HL-60/S4 treated with retinoic acid at 250 ng/mL for 4 days and 3 days (cell line): ENCODE results near the gene SCEL.

Experiments used
- in situ Hi-C: fragments of 300-500 bp; cut with MboI; formaldehyde crosslinking; loops from 2 replicates; pipeline ENCODE4 v1.7.0; 2022; ENCODE audit warnings: low sequenced_read_pairs

SCEL gene

DNA sequence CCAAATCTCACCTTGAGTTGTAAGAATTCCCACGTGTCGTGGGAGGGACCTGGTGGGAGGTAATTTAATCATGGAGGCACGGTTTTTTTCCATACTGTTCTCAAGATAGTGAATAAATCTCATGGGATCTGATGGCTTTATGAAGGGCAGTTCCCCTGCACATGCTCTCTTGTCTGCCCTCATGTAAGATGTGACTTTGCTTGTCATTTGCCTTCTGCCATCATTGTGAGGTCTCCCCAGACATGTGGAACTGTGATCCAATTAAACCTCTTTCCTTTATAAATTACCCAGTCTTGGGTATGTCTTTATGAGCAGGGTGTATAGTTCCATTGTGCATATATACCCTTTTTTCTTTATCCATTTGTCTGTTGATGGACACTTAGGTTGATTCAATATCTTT is 13.1 kb downstream of the SCEL start:
- in situ Hi-C loops = no loop called here

GRCh38 chr13:77554069-77554468 is 18.6 kb downstream of the SCEL start:
- in situ Hi-C loops = no loop called here

DNA sequence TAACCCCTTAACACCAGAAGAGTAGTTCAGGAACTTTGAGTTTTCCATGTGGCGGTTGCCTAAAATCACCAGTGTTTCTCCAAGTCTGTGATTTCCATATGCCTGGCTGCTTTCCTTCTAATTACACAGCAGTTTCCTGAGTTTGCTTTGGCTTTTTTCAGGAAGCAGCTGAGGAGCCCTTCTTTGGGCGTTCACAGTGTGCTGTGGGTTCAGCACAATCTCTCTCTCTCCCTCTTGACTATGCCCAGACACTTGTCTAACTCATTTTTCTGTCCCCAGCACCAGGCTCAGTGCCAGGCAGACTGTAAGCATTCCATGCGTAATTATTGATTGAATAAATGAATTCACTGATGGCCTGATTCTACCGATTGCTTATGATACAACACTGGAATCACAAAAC is 19.7 kb downstream of the SCEL start:
- in situ Hi-C loops = no loop called here

DNA sequence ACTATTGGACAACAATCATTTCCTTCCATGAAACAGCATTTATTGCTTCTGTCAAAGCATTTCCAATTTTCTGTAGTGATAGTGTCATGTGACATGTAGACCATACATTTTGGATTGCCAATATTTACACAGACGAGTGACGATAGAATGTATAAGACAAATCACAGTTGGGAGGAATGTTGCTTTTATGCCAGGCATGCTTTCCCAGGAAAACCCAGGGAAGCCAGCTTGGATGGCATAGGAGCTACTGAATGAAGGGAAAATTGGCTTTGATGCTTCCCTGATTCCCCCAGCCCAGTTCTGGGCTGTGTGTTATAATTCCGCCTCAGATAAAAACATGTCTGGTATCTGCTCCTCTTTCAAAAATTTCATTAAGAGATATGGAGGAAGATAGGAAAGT is 22.5 kb downstream of the SCEL start:
- in situ Hi-C loops = no loop called here

DNA sequence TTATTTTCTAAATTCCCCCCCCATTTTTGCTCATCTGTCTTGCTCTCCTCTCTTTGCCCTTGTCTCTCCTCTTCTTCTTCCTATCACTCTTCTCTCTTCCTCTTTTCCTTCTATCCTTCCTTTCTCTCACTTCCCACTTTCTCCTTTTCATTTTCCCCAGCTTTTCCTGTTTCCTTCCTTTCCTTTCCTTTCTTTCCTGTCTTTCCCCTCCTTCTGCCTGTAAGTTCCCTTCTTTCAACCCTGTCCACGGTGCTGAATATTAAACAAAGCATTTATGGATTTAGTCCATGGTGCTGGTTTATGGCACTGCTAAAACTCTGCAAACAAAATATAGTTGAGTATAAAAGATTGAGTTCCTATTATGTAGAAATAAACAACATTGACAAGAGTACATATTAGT is 27.6 kb downstream of the SCEL start:
- in situ Hi-C loops = no loop called here

GRCh38 chr13:77565635-77566034 is 30.1 kb downstream of the SCEL start:
- in situ Hi-C loops = no loop called here

GRCh38 chr13:77571956-77572355 is 36.5 kb downstream of the SCEL start:
- in situ Hi-C loops = no loop called here

DNA sequence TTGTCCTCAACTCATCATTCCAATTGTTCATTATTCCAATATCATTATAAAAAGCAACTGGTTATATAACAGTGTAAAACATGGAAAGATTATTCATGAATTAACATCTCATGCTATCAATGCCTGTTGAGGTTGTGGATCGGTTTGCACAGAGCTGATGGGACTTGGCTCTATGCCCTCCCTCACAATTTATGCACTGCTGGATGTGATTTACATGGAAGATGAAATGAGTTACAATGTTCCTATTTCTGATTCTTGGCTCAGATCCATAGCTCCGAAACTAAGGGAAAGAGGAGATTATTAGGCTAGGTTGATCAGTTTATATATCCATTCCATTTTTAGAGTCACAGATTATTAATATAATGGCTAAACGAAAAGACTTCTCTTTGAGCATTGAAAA is 38.6 kb downstream of the SCEL start:
- in situ Hi-C loops = no loop called here

DNA sequence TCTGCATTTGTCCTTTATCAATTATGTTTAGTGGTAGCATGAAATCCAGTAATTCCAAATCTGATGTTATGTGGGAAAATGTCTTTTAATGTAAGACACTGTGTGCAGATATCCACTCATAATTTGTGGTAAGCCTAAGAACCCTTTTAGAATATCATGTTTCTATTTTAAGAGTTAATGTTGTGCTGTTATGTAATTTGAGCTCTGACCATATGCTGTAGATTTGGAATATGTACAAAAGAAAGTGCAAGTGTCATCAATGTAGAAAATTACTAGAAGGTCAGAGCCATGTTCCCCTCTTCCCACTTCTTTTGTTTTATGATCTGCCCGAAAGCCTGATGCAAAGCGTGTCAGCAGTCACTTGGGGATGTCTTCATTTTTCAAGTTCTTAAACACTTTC is 44.5 kb downstream of the SCEL start:
- in situ Hi-C loops = no loop called here

DNA sequence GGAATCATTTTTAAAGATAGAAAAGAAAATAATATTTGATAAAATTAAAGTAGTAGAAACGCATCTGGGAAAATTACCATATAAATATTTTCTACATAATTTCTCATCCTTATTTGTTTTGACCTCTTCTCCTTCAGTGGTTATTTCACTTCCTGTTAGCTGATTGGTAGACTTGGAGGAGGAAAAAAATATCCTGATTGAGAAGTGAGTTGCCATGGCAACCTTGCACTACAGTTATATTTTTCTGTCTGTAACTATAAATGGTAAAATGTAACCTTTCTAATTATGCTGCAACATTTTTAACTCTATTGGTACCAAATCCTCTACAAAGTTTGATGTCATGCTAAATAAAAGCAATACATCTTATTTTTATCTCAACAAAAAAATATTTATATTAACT is 45.2 kb downstream of the SCEL start:
- in situ Hi-C loops = no loop called here

DNA sequence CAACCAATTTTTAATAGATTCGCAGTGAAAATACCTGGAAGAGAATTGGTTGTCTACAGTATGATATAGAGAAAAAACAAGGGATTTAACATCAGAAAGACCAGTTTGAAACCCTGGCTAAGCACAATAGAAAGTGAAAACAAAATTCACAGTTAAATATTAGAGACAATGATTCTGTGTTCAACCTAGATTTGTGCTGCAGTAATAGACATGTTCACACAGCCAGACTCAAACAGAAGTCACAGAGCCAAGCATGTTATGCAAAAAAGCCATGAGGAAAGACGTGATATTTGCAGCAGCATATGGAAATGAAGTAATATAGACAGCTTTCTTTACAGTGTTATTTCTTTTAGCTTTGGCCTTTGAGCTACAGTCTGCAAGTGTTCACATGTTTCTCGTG is 48.1 kb downstream of the SCEL start:
- in situ Hi-C loops = no loop called here

GRCh38 chr13:77584106-77584505 is 48.6 kb downstream of the SCEL start:
- in situ Hi-C loops = no loop called here

DNA sequence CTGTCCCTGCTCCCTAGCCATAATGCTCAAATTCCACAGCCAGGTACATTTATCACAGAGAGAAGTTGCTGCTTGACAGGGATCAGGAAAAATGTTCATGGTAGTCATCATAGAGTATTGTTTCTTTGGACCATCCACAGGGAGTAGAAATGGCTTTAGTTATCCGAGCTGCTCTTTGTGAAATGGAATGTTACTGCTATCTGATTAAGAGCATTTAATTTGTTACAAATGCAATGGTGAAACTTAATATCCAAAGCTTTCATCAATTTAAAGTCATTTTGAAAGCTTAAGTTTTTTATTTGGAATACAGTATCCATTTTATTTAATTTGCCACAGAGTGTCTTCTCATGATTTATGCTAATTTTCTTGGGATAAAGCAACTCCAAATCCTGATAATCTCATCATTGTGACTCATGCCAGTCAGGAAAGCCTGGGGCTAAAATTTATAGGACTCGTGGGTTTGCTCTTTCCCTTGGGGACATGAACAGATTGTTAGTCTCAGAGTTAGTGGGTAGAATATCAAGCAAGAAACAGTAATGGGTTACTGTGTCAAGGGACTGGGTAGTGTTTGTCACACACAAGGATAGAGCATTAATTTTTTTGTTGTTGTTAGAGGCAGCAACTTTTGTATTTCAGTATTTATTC is 59.8 kb downstream of the SCEL start:
- in situ Hi-C loops = loop anchor here (10.0 kb wide), 1 partner anchor 160 kb away; no protein-coding TSS in a partner anchor

GRCh38 chr13:77596777-77597176 is 61.3 kb downstream of the SCEL start:
- in situ Hi-C loops = loop anchor here (10.0 kb wide), 1 partner anchor 158 kb away; no protein-coding TSS in a partner anchor

GRCh38 chr13:77599351-77599750 is 63.8 kb downstream of the SCEL start:
- in situ Hi-C loops = loop anchor here (10.0 kb wide), 1 partner anchor 155 kb away; no protein-coding TSS in a partner anchor

DNA sequence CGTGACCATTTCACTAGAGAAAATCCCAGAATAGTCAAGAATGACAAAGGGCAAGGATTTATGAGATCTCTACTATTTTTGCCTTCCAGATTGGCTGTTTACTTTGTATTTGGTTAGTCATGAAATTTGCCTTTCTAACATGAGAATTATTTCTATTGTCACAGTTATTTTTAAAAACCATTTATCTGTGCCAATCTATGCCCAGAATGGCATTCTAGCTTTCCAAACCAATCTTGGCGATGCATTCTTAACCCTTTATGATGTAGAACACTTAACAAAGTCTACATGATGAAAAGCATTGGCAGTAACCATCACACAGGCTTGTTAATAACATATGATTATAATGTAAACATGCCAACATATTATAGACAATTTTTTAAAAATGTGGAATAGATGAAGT is 65.2 kb downstream of the SCEL start:
- in situ Hi-C loops = no loop called here

DNA sequence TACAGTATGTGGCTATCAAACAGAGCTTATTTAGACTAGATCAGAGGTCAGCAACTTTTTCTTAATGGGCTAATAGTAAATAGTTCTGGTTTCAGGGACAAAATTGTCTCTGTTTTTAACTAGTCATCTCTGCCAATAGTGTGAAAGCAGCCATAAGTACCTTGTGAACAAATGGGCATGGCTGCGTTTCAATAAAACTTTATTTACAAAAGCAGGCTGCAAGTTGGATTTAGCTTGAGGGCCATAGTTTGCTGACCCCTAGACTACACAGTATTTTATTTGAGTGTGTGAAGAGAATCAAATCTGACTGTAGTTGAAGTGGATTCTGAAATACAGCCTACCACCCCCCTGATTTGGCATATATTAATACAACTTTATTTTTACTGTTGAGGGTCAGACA is 75.6 kb downstream of the SCEL start:
- in situ Hi-C loops = no loop called here

GRCh38 chr13:77616027-77616426 is 80.5 kb downstream of the SCEL start:
- in situ Hi-C loops = no loop called here

GRCh38 chr13:77619655-77620054 is 84.1 kb downstream of the SCEL start:
- in situ Hi-C loops = no loop called here

DNA sequence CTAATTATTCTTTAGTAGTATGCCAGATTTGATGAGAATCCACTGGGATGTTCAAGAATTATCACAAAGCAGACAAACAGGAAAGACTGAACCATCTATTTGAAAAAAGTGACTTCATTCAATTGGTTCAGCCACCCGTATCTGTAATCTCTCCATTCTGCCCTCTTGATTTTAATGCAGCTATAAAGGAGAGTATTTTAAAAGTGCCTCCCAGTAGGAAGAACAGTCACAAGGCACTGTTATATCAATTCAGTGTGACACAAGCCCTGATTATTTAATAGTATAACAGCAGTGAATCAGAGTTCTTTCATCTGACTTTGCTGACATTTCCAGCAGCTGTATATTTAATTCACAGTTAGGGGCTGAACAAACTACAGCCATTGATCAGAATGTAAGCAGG is 84.6 kb downstream of the SCEL start:
- in situ Hi-C loops = no loop called here

- in situ Hi-C loops = no loop called here
Observed at GRCh38 chr13:77623806-77624205, 88.3 kb downstream of the SCEL start.

DNA sequence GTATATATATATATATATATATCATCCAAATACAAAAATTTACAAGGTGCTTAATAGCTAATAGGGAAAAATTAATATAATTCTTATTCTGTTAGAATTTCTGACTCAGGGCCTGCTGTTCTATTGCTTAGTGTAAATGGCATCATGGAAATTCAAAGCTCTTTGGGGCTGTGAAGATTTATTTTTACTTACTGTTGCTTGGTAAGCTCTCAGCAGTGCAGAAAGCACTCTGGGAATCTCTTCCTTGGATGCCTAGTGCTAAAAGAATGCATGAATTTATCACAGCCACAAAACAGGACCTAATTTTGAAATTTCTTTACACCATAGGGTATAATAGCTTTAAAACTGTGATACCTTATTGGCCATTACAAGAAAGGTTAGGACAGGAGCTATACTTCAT is 92.7 kb downstream of the SCEL start:
- in situ Hi-C loops = no loop called here

DNA sequence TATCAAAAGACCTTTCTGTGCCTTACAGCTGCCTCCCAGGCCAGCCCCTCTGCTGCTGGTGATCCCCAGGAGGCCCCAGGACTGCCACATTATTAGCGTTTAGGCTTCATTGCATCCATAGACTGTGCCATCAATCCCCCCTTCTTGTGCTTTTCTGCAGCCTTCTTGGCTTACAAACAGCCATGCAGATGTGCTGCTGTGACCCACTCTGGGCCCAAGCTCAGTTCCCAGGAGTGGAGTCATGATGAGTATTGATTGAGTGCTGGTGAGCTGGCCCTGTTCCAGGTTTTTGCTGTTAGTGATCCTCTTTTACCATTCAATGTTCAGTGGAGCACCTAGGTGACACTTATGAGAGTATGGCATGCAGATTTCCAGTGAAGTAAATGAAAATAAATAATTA is 102.1 kb downstream of the SCEL start:
- in situ Hi-C loops = no loop called here
